HepG2 (cell line): ENCODE data around the gene EIF3L. TPM values are rescaled to one million over a fixed set of nuclear protein-coding genes. Genes with fewer than 3 reads are reported as not detected.

Experiments used
- ATM ChIP-seq: fragments of 450-650 bp; IDR thresholded peaks from 2 replicates; pipeline ENCODE4 v1.7.1; 2017; ENCODE audit warnings: mild to moderate bottlenecking, borderline replicate concordance
- CEBPG ChIP-seq: IDR thresholded peaks from 2 replicates; pipeline ENCODE4 v1.6.1; 2016
- ETV5 ChIP-seq: IDR thresholded peaks from 2 replicates; pipeline ENCODE4 v1.6.1; 2018; ENCODE audit warnings: missing biosample characterization, missing genetic modification reagents, inconsistent platforms, borderline replicate concordance
- KAT8 ChIP-seq: IDR thresholded peaks from 2 replicates; pipeline ENCODE4 v1.6.1; 2016; ENCODE audit warnings: missing genetic modification reagents, missing compliant biosample characterization
- KDM2A ChIP-seq: sonication (generic); formaldehyde crosslinking; IDR thresholded peaks from 2 replicates; pipeline ENCODE4 v1.4.0; 2020; ENCODE audit warnings: low read depth, missing genetic modification reagents, borderline replicate concordance
- NR2F1 ChIP-seq, 2 experiments: fragments of 450-650 bp in 1 of 2; formaldehyde crosslinking in 1 of 2; IDR thresholded peaks; 2 replicates each; pipeline versions ENCODE4 v1.5.0 to v1.6.1; 2016 to 2020; ENCODE audit warnings: mild to moderate bottlenecking in 1 of 2, missing compliant biosample characterization in 1 of 2, missing genetic modification reagents in 1 of 2, moderate library complexity in 1 of 2
- ONECUT2 ChIP-seq: sonication (generic); formaldehyde crosslinking; IDR thresholded peaks from 2 replicates; pipeline ENCODE4 v1.4.0; 2020; ENCODE audit warnings: missing genetic modification reagents
- PAF1 ChIP-seq: IDR thresholded peaks from 2 replicates; pipeline ENCODE4 v1.6.1; 2016; ENCODE audit warnings: missing genetic modification reagents, missing compliant biosample characterization
- PHF21A ChIP-seq: sonication (generic); formaldehyde crosslinking; IDR thresholded peaks from 2 replicates; pipeline ENCODE4 v1.5.0; 2020; ENCODE audit warnings: mild to moderate bottlenecking, missing genetic modification reagents
- PPARG ChIP-seq: conservative IDR thresholded peaks from 2 replicates; pipeline ENCODE4 v1.6.1; 2016; ENCODE audit warnings: missing biosample characterization, missing genetic modification reagents
- SOX6 ChIP-seq, 2 experiments: fragments of 450-650 bp in 1 of 2; sonication (generic) in 1 of 2; formaldehyde crosslinking in 1 of 2; IDR thresholded peaks; 2 replicates each; pipeline versions ENCODE4 v1.4.0 to v1.6.1; 2017 to 2020; ENCODE audit warnings: antibody characterized with exemption in 1 of 2, mild to moderate bottlenecking in 1 of 2, missing genetic modification reagents in 1 of 2
- TFAP4 ChIP-seq: sonication (generic); IDR thresholded peaks from 2 replicates; pipeline ENCODE4 v1.6.1; 2016; ENCODE audit warnings: low read depth, borderline replicate concordance
- TRIM22 ChIP-seq: fragments of 450-650 bp; IDR thresholded peaks from 2 replicates; pipeline ENCODE4 v1.6.1; 2017
- ZFP82 ChIP-seq: sonication (generic); formaldehyde crosslinking; IDR thresholded peaks from 2 replicates; pipeline ENCODE4 v1.5.1; 2020; ENCODE audit warnings: mild to moderate bottlenecking, missing genetic modification reagents, borderline replicate concordance
- ZNF550 ChIP-seq: sonication (generic); formaldehyde crosslinking; IDR thresholded peaks from 2 replicates; pipeline ENCODE4 v1.4.0; 2020; ENCODE audit warnings: mild to moderate bottlenecking, missing genetic modification reagents, borderline replicate concordance
- ZNF768 ChIP-seq: sonication (generic); formaldehyde crosslinking; IDR thresholded peaks from 2 replicates; pipeline ENCODE4 v1.4.0; 2020; ENCODE audit warnings: missing genetic modification reagents
- ZSCAN12 ChIP-seq: sonication (generic); formaldehyde crosslinking; IDR thresholded peaks from 2 replicates; pipeline ENCODE4 v1.9.0; 2021; ENCODE audit warnings: mild to moderate bottlenecking, missing genetic modification reagents
- ZSCAN9 ChIP-seq: IDR thresholded peaks from 2 replicates; pipeline ENCODE4 v1.6.1; 2016; ENCODE audit warnings: borderline replicate concordance
- polyA plus RNA-seq, 8 experiments: library from polyadenylated mRNA; depleted of rRNA in 3 of 8; stranded (reverse) in 7 of 8; unstranded in 1 of 8; fragments of >200 nt; fragmentation: Illumina TruSeq in 4 of 8; extraction: Trizol in 4 of 8; gene quantifications; 2 replicates each; pipeline versions ENCODE4 v1.2.1 to v1.2.3, GENCODE V29; 2011 to 2016; ENCODE audit warnings: low read depth in 4 of 8, missing spikeins in 1 of 8, mixed read lengths in 1 of 8; ENCODE audit not compliant: insufficient read depth in 1 of 8
- total RNA-seq, 5 experiments: library from RNA; depleted of rRNA; stranded (reverse); fragments of >200 nt; fragmentation: Illumina TruSeq; extraction: Trizol; gene quantifications; 2 replicates each; pipeline ENCODE4 v1.2.3, GENCODE V29; 2016; ENCODE audit warnings: low read depth in 1 of 5
- TF ChIP-seq, protein P1 (sequence below): sonication (generic); formaldehyde crosslinking; IDR thresholded peaks from 2 replicates; pipeline ENCODE4 v1.5.0; 2020; ENCODE audit warnings: missing genetic modification reagents, mild to moderate bottlenecking, borderline replicate concordance
- TF ChIP-seq, protein P2 (sequence below): sonication (generic); formaldehyde crosslinking; IDR thresholded peaks from 2 replicates; pipeline ENCODE4 v1.9.0; 2021; ENCODE audit warnings: missing genetic modification reagents, borderline replicate concordance
- TF ChIP-seq, protein P3 (sequence below): sonication (generic); formaldehyde crosslinking; IDR thresholded peaks from 2 replicates; pipeline ENCODE4 v1.8.0; 2022; ENCODE audit warnings: mild to moderate bottlenecking, missing genetic modification reagents, moderate library complexity

EIF3L gene
- total and polyA plus RNA-seq, 2 of the 13 experiments (the other 11 are each of a cell fraction or from before 2014, with no cell fraction given): 514 to 793 TPM

DNA sequence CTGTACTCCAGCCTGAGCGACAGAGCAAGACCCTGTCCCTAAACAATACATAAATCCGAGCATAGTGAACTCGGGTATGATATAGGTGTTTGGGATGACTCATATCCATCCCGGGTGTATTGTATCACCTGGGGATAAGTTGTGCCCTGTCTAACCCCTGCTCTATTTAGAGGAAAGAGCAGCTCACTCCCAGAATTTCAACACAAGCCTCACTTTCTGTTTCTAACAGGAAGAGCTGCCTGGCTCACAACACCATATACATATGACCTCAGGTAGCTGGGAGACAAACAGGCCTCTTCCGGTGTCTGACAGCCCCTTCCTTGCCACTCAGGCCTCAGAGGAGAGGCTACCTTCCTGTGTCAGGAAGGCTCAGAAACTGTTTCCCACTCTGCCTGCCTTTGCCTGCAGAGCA, 47.0 kb downstream of the EIF3L start (continued):
- TF ChIP-seq TFAP4 (0 out of 2 replicates have a peak, but pooled peaks have one; percentile 58), PPARG (CRISPR knock-in tag) (peak; percentile 92), ATM (no peak), CEBPG (CRISPR knock-in tag) (peak; percentile 46; the same call in 1 of the 2 replicates), NR2F1 (CRISPR knock-in tag; IDR thresholded peaks at IDR 0.05) (no peak), TRIM22 (no peak), ZNF768 (CRISPR knock-in tag) (no peak), SOX6 (IDR thresholded peaks at IDR 0.05) (no peak), SOX6 (CRISPR knock-in tag; IDR thresholded peaks at IDR 0.05) (0 out of 2 replicates have a peak, but pooled peaks have one; percentile 25), ONECUT2 (CRISPR knock-in tag) (no peak), ETV5 (CRISPR knock-in tag) (peak; percentile 98), ZFP82 (CRISPR knock-in tag) (0 out of 2 replicates have a peak, but pooled peaks have one; percentile 64), PHF21A (CRISPR knock-in tag) (peak; percentile 64), PAF1 (CRISPR knock-in tag) (no peak), ZNF550 (CRISPR knock-in tag) (no peak), ZSCAN12 (CRISPR knock-in tag) (no peak), KDM2A (CRISPR knock-in tag) (no peak), KAT8 (peak; percentile 62), ZSCAN9 (CRISPR knock-in tag) (peak; percentile 37; the same call in 1 of the 2 replicates)
- TF ChIP-seq, protein P1, sequence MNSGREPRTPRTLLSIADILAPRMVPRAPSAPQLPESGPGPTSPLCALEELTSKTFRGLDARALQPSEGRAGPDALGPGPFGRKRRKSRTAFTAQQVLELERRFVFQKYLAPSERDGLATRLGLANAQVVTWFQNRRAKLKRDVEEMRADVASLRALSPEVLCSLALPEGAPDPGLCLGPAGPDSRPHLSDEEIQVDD (CRISPR knock-in tag): no peak
- TF ChIP-seq, protein P2, sequence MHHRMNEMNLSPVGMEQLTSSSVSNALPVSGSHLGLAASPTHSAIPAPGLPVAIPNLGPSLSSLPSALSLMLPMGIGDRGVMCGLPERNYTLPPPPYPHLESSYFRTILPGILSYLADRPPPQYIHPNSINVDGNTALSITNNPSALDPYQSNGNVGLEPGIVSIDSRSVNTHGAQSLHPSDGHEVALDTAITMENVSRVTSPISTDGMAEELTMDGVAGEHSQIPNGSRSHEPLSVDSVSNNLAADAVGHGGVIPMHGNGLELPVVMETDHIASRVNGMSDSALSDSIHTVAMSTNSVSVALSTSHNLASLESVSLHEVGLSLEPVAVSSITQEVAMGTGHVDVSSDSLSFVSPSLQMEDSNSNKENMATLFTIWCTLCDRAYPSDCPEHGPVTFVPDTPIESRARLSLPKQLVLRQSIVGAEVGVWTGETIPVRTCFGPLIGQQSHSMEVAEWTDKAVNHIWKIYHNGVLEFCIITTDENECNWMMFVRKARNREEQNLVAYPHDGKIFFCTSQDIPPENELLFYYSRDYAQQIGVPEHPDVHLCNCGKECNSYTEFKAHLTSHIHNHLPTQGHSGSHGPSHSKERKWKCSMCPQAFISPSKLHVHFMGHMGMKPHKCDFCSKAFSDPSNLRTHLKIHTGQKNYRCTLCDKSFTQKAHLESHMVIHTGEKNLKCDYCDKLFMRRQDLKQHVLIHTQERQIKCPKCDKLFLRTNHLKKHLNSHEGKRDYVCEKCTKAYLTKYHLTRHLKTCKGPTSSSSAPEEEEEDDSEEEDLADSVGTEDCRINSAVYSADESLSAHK: no peak
- TF ChIP-seq, protein P3, sequence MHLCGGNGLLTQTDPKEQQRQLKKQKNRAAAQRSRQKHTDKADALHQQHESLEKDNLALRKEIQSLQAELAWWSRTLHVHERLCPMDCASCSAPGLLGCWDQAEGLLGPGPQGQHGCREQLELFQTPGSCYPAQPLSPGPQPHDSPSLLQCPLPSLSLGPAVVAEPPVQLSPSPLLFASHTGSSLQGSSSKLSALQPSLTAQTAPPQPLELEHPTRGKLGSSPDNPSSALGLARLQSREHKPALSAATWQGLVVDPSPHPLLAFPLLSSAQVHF (CRISPR knock-in tag): no peak
